GM15510 (cell line): ENCODE measurements around the gene GRIP1.

Experiments used
- POLR2A ChIP-seq: IDR thresholded peaks from 3 replicates; pipeline ENCODE4 v1.6.1; 2011; ENCODE audit warnings: borderline replicate concordance; ENCODE audit not compliant: insufficient read length; ENCODE audit errors: extremely low read depth

GRIP1 gene

GRCh38 chr12:66361703-66362102 lies 317.2 kb downstream of the GRIP1 start:
- no peak for TF ChIP-seq POLR2A

- TF ChIP-seq POLR2A: no peak
These were observed 319.6 kb downstream of the GRIP1 start for GRCh38 chr12:66359300-66359699.

- TF ChIP-seq POLR2A: no peak
These were observed 324.6 kb downstream of the GRIP1 start for GRCh38 chr12:66354291-66354690.

GRCh38 chr12:66352899-66353298 lies 326.0 kb downstream of the GRIP1 start:
- no peak for TF ChIP-seq POLR2A

GRCh38 chr12:66352197-66352596 lies 326.7 kb downstream of the GRIP1 start:
- no peak for TF ChIP-seq POLR2A

- no peak for TF ChIP-seq POLR2A
These were observed 327.6 kb downstream of the GRIP1 start for GRCh38 chr12:66351301-66351700.

GRCh38 chr12:66345956-66346355 lies 332.9 kb downstream of the GRIP1 start:
- TF ChIP-seq POLR2A: no peak

GRCh38 chr12:66345212-66345611 lies 333.7 kb downstream of the GRIP1 start:
- no peak for TF ChIP-seq POLR2A

GRCh38 chr12:66341126-66341525 lies 337.8 kb downstream of the GRIP1 start:
- no peak for TF ChIP-seq POLR2A

- TF ChIP-seq POLR2A: no peak
These were observed 338.7 kb downstream of the GRIP1 start for GRCh38 chr12:66340131-66340530.

- TF ChIP-seq POLR2A: no peak
These were observed 341.4 kb downstream of the GRIP1 start for GRCh38 chr12:66337381-66338010.

- TF ChIP-seq POLR2A: no peak
These were observed 343.1 kb downstream of the GRIP1 start for GRCh38 chr12:66335746-66336145.

- TF ChIP-seq POLR2A: no peak
These were observed 347.1 kb downstream of the GRIP1 start for GRCh38 chr12:66331814-66332213.

GRCh38 chr12:66331016-66331415 lies 347.9 kb downstream of the GRIP1 start:
- TF ChIP-seq POLR2A: no peak

GRCh38 chr12:66329941-66330340 lies 348.9 kb downstream of the GRIP1 start:
- TF ChIP-seq POLR2A: no peak

- no peak for TF ChIP-seq POLR2A
These were observed 355.9 kb downstream of the GRIP1 start for GRCh38 chr12:66323017-66323416.

GRCh38 chr12:66321435-66321834 lies 357.4 kb downstream of the GRIP1 start:
- no peak for TF ChIP-seq POLR2A
